ENCODE measurements around the gene ZAP70. TPM values are rescaled to one million over a fixed set of nuclear protein-coding genes. Genes with fewer than 3 reads are reported as not detected.
A peak's percentile ranks its signal among the peaks of the same experiment; 100 is the strongest.

Gene ZAP70
- total RNA-seq, 1 experiment from 2014 or later, result not detected

DNA sequence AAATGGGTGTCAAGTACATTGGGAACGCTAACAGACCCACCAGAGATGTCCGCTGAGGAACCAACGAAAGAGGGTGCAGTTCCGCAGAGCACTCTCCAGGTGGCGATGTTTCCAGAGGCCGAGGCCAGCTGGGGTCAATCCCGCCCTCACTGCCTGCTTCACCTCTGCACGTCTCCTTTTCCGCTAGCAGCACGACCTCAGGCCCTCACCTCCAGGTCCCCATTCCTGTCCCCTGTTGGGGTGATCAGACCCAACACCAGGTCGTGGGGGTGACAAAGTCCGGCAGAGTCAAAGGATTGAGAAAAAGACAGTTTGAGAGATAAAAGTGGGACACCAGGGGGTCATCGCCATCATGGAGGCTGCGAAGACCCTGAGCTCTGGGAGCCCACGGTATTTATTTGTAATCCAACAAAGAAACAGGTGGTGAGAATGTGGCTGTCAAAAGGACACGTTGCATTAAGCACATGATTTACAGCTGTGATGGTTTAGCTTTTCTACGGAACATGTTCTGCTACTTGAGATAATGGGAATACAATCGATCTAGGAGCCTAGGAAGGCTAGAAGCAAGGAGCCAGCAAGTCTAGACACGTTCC, 27.3 kb downstream of the ZAP70 start:
- no peaks in the 10 kb centered on the region for H3K36me3 ChIP-seq (ENCODE audit: insufficient read depth, low read length, poor library complexity, severe bottlenecking)
- no peaks in the 10 kb centered on the region for H3K9me3 ChIP-seq (ENCODE audit: low read depth, low read length, poor library complexity, severe bottlenecking)
- no TSS peak for BruUV-seq (replicated peaks)
- intact Hi-C loops (cut with micrococcal nuclease; ENCODE audit: unreplicated experiment), result loop anchor here (5.0 kb wide), 1 partner anchor 647 kb away; no protein-coding TSS in a partner anchor
- CTCF ChIA-PET, result interaction anchor here (1.0 to 1.4 kb wide), 3 partner anchors 14 to 644 kb away, joined by 3 read pairs; no protein-coding TSS in a partner anchor
- POLR2A ChIA-PET (ENCODE audit: low non-redundant PET), result interaction anchor here (0.6 kb wide), 1 partner anchor 547 kb away, joined by 3 read pairs; no protein-coding TSS in a partner anchor
- no peak overlapping the region for H3K27ac ChIP-seq (ENCODE audit: low read depth, low read length, poor library complexity, severe bottlenecking)
- H3K4me1 ChIP-seq (ENCODE audit: insufficient read depth, low read length, poor library complexity, severe bottlenecking), result no peaks in the 10 kb centered on the region
- H3K27me3 ChIP-seq (replicated peaks; ENCODE audit: insufficient read depth, low read depth, low read length, poor library complexity), result no peaks in the 10 kb centered on the region
- no peak overlapping the region for H3K4me3 ChIP-seq (ENCODE audit: low read depth, low read length, poor library complexity, severe bottlenecking)
- TF ChIP-seq, protein P1, sequence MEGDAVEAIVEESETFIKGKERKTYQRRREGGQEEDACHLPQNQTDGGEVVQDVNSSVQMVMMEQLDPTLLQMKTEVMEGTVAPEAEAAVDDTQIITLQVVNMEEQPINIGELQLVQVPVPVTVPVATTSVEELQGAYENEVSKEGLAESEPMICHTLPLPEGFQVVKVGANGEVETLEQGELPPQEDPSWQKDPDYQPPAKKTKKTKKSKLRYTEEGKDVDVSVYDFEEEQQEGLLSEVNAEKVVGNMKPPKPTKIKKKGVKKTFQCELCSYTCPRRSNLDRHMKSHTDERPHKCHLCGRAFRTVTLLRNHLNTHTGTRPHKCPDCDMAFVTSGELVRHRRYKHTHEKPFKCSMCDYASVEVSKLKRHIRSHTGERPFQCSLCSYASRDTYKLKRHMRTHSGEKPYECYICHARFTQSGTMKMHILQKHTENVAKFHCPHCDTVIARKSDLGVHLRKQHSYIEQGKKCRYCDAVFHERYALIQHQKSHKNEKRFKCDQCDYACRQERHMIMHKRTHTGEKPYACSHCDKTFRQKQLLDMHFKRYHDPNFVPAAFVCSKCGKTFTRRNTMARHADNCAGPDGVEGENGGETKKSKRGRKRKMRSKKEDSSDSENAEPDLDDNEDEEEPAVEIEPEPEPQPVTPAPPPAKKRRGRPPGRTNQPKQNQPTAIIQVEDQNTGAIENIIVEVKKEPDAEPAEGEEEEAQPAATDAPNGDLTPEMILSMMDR (conservative IDR thresholded peaks at IDR 0.05; ENCODE audit: low read depth, low read length), result peak; percentile 84
- no peak for TF ChIP-seq EZH2 (IDR thresholded peaks at IDR 0.05; ENCODE audit: borderline replicate concordance, low read depth, low read length, poor library complexity, severe bottlenecking)
- DNase-seq (ENCODE audit: low spot score), result peak; percentile 52

GRCh38 chr2:97741251-97741650, 27.9 kb downstream of the ZAP70 start:
- no peaks in the 10 kb centered on the region for H3K27me3 ChIP-seq (replicated peaks; ENCODE audit: insufficient read depth, low read depth, low read length, poor library complexity)
- TF ChIP-seq, protein P1 (conservative IDR thresholded peaks at IDR 0.05; ENCODE audit: low read depth, low read length), result no peak
- TF ChIP-seq EZH2 (IDR thresholded peaks at IDR 0.05; ENCODE audit: borderline replicate concordance, low read depth, low read length, poor library complexity, severe bottlenecking), result no peak
- no peaks in the 10 kb centered on the region for H3K9me3 ChIP-seq (ENCODE audit: low read depth, low read length, poor library complexity, severe bottlenecking)
- POLR2A ChIA-PET (ENCODE audit: low non-redundant PET), result interaction anchor here (0.6 kb wide), 1 partner anchor 546 kb away, joined by 3 read pairs; no protein-coding TSS in a partner anchor
- no peaks in the 10 kb centered on the region for H3K4me1 ChIP-seq (ENCODE audit: insufficient read depth, low read length, poor library complexity, severe bottlenecking)
- BruUV-seq (replicated peaks), result no TSS peak
- H3K27ac ChIP-seq (ENCODE audit: low read depth, low read length, poor library complexity, severe bottlenecking), result no peak overlapping the region
- H3K36me3 ChIP-seq (ENCODE audit: insufficient read depth, low read length, poor library complexity, severe bottlenecking), result no peaks in the 10 kb centered on the region
- CTCF ChIA-PET, result interaction anchor here (1.2 kb wide), 1 partner anchor 644 kb away, joined by 3 read pairs; no protein-coding TSS in a partner anchor
- intact Hi-C loops (cut with micrococcal nuclease; ENCODE audit: unreplicated experiment), result loop anchor here (5.0 kb wide), 1 partner anchor 646 kb away; no protein-coding TSS in a partner anchor
- no peak for DNase-seq (ENCODE audit: low spot score)
- no peak overlapping the region for H3K4me3 ChIP-seq (ENCODE audit: low read depth, low read length, poor library complexity, severe bottlenecking)

DNA sequence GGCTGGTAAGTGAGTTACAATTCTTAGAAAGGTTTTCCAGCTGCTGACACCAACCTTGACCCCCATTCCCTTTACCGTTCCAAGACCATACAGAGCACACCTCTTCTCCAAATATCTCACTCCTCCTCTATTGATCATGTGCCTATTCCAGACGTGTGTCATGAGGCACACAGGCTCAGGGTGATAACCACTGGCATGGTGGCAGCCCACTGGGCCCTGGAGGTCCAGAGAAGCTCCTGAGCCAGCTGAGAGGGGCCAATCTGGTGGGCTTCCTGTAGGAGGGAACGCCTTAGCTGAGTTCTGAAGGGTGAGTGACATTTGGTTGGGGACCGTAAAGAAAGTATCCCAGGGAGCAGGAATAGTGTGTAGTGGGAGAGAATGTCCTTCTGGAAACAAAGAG, 28.3 kb downstream of the ZAP70 start:
- Histone ChIP-seq H3K27ac (ENCODE audit: low read depth, low read length, poor library complexity, severe bottlenecking) (no peak overlapping the region), H3K27me3 (replicated peaks; ENCODE audit: insufficient read depth, low read depth, low read length, poor library complexity) (no peaks in the 10 kb centered on the region), H3K4me3 (ENCODE audit: low read depth, low read length, poor library complexity, severe bottlenecking) (no peak overlapping the region), H3K9me3 (ENCODE audit: low read depth, low read length, poor library complexity, severe bottlenecking) (no peaks in the 10 kb centered on the region), H3K36me3 (ENCODE audit: insufficient read depth, low read length, poor library complexity, severe bottlenecking) (no peaks in the 10 kb centered on the region), H3K4me1 (ENCODE audit: insufficient read depth, low read length, poor library complexity, severe bottlenecking) (no peaks in the 10 kb centered on the region)
- TF ChIP-seq, protein P1 (conservative IDR thresholded peaks at IDR 0.05; ENCODE audit: low read depth, low read length), result no peak
- no peak for TF ChIP-seq EZH2 (IDR thresholded peaks at IDR 0.05; ENCODE audit: borderline replicate concordance, low read depth, low read length, poor library complexity, severe bottlenecking)
- BruUV-seq (replicated peaks), result no TSS peak
- intact Hi-C loops (cut with micrococcal nuclease; ENCODE audit: unreplicated experiment), result loop anchor here (5.0 kb wide), 1 partner anchor 646 kb away; no protein-coding TSS in a partner anchor
- ChIA-PET POLR2A (ENCODE audit: low non-redundant PET) (no interaction called here), CTCF (interaction anchor here (1.2 kb wide), 1 partner anchor 643 kb away, joined by 3 read pairs; no protein-coding TSS in a partner anchor)
- no peak for DNase-seq (ENCODE audit: low spot score)

Measured in A673 (cell line).